Stimulated activated CD4-positive, alpha-beta T cell treated with anti-CD3 and anti-CD28 coated beads, TNF-alpha, amount 100 ng/mL, for 24 hours (primary cell): ENCODE measurements around the gene EXOC3L4.
"Not testable (repeated sequence)": the region's sequence is repeated elsewhere in the genome, so short reads cannot be mapped to it uniquely, and the experiment has no call there.

ENCODE experiments used
- DNase-seq, 3 experiments: peaks; one replicate each; pipeline ENCODE4 v3.0.0-alpha.2; 2020; ENCODE audit warnings: low read depth in 3 of 3

Gene EXOC3L4

DNA sequence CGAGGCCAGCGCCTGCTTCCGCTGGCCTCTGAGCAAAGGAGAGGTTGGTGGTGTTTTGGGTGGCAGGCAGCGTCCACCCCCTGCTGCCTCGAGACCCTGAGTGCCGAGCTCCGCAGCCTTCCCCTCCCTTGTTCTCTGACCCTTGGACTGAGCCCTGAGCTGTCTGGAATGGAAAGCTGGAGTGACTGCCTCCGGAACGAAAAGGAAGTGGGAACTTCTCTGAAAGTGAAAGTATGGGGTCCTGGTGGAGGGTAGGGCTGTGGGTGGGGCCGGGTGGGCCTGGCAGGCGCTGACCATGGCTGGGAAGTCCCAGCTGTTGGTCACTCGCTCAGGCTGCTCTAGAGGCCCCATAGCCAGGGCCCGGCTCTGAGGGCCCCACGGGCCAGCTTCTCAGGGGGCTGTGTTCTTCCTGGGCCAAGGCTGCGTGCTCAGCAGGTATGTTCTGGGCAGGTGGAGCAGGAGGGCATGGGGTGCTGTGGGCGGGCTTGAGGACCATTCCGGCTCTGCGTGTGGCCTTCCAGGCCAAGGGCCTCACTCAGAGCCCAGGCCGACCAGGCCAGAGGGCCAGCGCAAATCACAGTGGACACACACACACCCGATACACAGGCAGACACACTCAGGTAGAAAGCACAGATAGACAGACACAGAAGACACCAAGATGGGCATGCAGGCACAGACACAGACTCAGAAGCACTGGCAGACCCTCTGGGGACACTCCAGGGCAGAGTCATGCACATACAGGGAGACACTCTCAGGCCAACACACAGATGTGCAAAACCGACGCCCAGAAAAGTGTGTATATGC lies at the start of gene EXOC3L4:
Gene EXOC3L4, plus strand, starts transcription at position 320 of the 804 bp plus-strand sequence. CDS start 5,495 bp downstream, outside the sequence.
- DNase-seq: no peak

GRCh38 chr14:103045371-103045869 lies 49.1 kb upstream of the EXOC3L4 start:
- no peak for DNase-seq

GRCh38 chr14:103047453-103047852 lies 47.1 kb upstream of the EXOC3L4 start:
- DNase-seq: not testable (repeated sequence)

GRCh38 chr14:103050935-103051334 lies 43.6 kb upstream of the EXOC3L4 start:
- no peak for DNase-seq

- DNase-seq: no peak
Observed at GRCh38 chr14:103052407-103052806, 42.1 kb upstream of the EXOC3L4 start.

DNA sequence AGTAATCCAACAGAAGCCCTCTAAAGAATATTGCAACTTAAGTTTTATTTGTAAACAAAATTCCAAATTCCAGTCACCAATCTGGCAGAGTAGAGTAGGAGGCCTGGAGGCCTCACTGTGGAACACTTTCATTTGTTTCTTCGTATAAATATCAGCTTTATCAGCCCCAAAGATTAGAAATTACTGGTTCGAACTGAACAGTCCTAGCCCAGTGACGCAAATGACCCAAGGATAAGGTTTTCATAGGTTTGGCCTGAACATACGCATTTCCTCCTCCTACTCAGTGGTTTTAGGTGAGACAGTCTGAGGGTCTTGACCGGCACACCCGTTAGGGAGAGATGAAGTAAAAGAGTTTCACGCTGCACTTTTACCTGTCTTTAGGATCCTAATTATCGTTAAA lies 38.8 kb upstream of the EXOC3L4 start:
- no peak for DNase-seq

DNA sequence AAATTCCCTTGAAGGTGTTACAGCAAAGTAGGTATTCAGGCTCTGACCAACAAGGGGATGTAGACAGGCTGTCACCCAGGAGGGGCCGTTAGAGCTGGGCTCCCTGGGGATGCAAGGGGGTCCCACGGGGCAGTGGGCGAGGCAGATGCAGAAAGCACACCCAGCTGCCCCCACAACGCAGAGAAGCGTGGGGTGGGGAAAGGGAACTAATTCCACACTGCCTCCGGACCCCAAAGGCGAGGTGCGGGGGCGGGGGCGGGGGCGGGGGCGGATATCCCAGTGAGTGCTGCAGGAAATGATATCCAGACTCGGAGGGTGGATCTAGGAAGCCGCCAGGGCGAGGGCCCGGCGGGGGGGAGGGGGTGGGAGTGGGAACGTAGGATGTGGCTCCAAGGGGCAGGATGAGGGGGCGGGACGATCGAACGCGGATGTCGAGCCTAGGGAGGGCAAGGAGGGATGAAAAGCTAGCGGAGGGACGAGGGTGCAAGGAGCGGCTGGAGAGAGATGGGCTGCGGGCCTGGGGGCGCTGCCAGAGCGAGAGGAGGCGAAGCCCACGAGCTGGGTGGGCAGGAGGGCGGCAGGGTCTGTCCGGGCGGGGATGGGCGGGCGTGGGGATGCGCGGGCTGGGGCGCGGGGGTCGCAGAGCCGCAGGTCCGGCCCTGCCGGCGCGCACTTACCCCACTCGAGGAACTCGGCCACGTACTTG lies 38.0 kb upstream of the EXOC3L4 start:
- no peak for DNase-seq

DNA sequence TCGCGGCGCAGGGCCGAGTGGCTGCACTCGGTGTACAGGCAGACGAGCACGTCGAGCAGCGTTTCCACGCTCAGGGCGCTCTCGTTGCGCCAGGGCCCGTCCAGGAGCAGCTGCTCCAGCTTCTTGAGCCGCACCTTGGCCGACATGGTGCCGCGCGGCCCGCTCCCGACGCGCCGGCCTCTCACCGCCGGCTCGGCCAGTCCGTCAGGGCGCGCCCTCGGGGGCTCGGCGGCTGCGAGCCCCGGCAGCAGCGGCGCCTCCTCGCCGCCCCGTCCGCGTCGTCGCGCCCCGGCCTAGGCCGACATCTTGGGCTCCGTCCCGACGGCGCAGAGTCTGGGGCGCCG lies 37.5 kb upstream of the EXOC3L4 start:
- DNase-seq: no peak

DNA sequence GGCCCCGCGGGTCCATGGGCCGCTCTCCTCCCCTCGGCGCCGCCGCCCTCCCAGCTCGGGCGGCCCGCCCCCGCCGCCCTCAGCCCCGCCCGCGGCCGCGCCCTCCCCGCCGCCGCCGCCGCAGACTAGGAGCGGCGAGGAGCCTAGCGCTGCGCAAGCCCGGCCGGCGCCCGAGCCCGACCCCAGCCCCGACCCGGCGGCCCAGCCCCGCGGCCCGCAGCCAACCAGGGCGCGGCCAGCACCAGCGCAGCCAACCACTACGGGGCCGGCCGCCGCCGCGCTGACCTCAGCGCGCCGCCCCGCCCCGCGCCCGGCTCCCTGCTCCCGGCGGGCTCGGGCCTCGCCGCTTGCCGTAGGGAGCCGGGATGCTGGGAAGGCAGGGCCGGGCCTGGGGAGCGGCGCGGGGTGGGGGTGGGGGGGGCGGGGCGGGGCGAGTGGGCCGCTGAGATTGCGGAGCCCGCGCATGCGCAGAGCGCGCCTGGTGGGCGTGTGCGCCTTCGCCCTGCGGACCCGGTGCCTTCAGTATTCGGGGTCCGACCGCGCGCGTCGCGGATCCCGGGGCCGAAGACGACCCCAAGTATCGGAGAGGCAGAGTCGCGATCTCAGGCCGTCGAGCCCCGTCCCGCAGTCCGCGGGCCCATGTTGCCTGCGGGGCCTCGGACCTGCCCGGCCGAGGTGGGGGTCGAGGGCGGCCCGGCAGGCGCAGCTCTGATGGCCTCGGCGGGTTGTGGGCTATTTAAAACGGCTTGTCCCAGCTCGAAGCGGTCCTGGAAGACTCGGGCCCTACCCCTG lies 37.0 kb upstream of the EXOC3L4 start, which contains the start of gene CDC42BPB:
Gene CDC42BPB, minus strand, starts transcription at position 178 of the 792 bp plus-strand sequence. CDS start 376 bp downstream, outside the sequence.
- DNase-seq: peak in 2 of 3 experiments; percentile 25 to 68

- DNase-seq: no peak
Observed at GRCh38 chr14:103058164-103059055, 36.1 kb upstream of the EXOC3L4 start.

- DNase-seq: no peak
Observed at GRCh38 chr14:103059556-103059955, 35.0 kb upstream of the EXOC3L4 start.

- DNase-seq: no peak
Observed at GRCh38 chr14:103061482-103061976, 33.0 kb upstream of the EXOC3L4 start.

GRCh38 chr14:103064436-103064835 lies 30.1 kb upstream of the EXOC3L4 start:
- no peak for DNase-seq

- DNase-seq: no peak
Observed at GRCh38 chr14:103064978-103065377, 29.5 kb upstream of the EXOC3L4 start.

DNA sequence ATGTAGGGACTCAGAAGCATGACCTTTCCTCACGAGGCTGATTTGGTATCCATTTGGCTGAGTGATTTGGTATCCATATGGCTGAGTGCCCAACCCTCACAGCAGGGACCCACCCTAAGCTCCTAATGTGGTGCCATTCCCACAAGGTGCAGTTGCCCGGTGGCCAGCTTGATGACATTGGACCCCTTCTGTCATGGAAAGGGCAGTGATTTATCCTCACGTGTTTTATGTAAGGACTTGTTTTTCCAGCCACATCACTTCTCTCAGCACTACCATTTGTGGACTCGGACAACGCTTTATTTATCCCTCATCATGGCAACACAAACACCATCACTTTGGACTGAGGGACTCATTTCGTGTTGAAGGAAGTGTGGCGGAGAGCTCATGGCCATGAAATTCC lies 28.7 kb upstream of the EXOC3L4 start:
- DNase-seq: no peak

- no peak for DNase-seq
Observed at GRCh38 chr14:103066399-103066798, 28.1 kb upstream of the EXOC3L4 start.

GRCh38 chr14:103067231-103067954 lies 27.1 kb upstream of the EXOC3L4 start:
- DNase-seq: no peak

- no peak for DNase-seq
Observed at GRCh38 chr14:103068351-103069073, 26.0 kb upstream of the EXOC3L4 start.

DNA sequence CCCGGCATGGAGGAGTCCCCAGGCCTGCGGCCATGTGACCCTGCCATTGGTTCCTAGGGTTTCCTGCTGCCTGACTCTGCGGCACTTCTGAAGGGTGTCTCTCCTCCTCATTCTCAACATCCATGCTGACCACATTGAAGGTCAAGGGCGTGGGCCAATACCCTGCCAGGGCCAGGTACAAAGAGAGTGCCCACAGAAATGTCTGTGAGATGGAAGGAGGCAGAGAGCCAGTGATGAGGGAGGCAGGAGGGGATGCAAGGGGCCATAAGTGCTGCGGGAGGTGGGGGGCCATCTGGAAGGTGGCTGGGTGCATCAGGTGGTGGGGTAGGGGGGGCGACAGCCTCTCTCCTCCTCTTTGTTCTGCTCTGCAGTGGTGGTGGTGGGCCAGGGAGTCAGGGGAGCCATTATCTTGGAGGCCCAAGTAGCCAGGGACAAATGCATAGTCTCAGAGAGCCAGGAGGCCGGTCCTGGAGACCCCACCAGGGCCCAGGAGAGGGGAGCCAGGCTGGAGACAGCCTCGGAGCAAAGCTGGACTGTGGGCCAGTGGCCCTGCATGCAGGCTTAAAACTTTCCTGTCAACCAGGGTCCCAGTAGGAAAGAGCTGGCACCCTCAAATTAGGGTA lies 24.2 kb upstream of the EXOC3L4 start:
- DNase-seq: no peak
